Neural crest cell (in vitro differentiated cells): Measurements from ENCODE around the gene ADSS1. TPM values are rescaled to one million over a fixed set of nuclear protein-coding genes. Genes with fewer than 3 reads are reported as not detected.

ENCODE experiments used
- DNase-seq: peaks from one replicate; pipeline ENCODE4 v3.0.0; 2021; ENCODE audit warnings: low read depth, mixed read lengths, low spot score
- H3K27ac Mint-ChIP-seq: one replicate; pipeline ENCODE4 v1.8.0; 2021; ENCODE audit warnings: mild to moderate bottlenecking, mixed read lengths; ENCODE audit not compliant: unreplicated experiment
- H3K27me3 Mint-ChIP-seq: 2 replicates; pipeline ENCODE4 v1.8.0; 2021; ENCODE audit warnings: low read depth, mild to moderate bottlenecking, mixed read lengths
- H3K36me3 Mint-ChIP-seq: 2 replicates; pipeline ENCODE4 v1.8.0; 2021; ENCODE audit warnings: low read depth, mild to moderate bottlenecking, mixed read lengths
- H3K4me1 Mint-ChIP-seq: 2 replicates; pipeline ENCODE4 v1.8.0; 2021; ENCODE audit warnings: mixed read lengths
- H3K4me3 Mint-ChIP-seq: one replicate; pipeline ENCODE4 v1.8.0; 2021; ENCODE audit warnings: mild to moderate bottlenecking, mixed read lengths
- H3K9me3 Mint-ChIP-seq: 2 replicates; pipeline ENCODE4 v1.8.0; 2021; ENCODE audit warnings: mixed read lengths
- total RNA-seq: library from RNA; stranded (reverse); gene quantifications from 2 replicates; pipeline ENCODE4 v1.2.1, GENCODE V29; 2021
- TF ChIP-seq, protein P1 (sequence below): fragments of 200-600 bp; sonication (generic); conservative IDR thresholded peaks from 2 replicates; pipeline ENCODE4 v1.5.0; 2021; ENCODE audit warnings: antibody characterized with exemption, mild to moderate bottlenecking

ADSS1 gene
- total RNA-seq, 1 donor from 2014 or later = 5.0 TPM

GRCh38 chr14:104778694-104779331, 54.8 kb downstream of the ADSS1 start:
- DNase-seq = no peak
- Mint-ChIP-seq H3K27ac (no peak overlapping the region), H3K4me3 (no peak overlapping the region), H3K9me3 (no peaks in the 10 kb centered on the region), H3K36me3 (no peaks in the 10 kb centered on the region), H3K4me1 (peaks cover 8% of the 10 kb centered on the region), H3K27me3 (no peaks in the 10 kb centered on the region)
- TF ChIP-seq, protein P1, sequence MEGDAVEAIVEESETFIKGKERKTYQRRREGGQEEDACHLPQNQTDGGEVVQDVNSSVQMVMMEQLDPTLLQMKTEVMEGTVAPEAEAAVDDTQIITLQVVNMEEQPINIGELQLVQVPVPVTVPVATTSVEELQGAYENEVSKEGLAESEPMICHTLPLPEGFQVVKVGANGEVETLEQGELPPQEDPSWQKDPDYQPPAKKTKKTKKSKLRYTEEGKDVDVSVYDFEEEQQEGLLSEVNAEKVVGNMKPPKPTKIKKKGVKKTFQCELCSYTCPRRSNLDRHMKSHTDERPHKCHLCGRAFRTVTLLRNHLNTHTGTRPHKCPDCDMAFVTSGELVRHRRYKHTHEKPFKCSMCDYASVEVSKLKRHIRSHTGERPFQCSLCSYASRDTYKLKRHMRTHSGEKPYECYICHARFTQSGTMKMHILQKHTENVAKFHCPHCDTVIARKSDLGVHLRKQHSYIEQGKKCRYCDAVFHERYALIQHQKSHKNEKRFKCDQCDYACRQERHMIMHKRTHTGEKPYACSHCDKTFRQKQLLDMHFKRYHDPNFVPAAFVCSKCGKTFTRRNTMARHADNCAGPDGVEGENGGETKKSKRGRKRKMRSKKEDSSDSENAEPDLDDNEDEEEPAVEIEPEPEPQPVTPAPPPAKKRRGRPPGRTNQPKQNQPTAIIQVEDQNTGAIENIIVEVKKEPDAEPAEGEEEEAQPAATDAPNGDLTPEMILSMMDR = no peak

DNA sequence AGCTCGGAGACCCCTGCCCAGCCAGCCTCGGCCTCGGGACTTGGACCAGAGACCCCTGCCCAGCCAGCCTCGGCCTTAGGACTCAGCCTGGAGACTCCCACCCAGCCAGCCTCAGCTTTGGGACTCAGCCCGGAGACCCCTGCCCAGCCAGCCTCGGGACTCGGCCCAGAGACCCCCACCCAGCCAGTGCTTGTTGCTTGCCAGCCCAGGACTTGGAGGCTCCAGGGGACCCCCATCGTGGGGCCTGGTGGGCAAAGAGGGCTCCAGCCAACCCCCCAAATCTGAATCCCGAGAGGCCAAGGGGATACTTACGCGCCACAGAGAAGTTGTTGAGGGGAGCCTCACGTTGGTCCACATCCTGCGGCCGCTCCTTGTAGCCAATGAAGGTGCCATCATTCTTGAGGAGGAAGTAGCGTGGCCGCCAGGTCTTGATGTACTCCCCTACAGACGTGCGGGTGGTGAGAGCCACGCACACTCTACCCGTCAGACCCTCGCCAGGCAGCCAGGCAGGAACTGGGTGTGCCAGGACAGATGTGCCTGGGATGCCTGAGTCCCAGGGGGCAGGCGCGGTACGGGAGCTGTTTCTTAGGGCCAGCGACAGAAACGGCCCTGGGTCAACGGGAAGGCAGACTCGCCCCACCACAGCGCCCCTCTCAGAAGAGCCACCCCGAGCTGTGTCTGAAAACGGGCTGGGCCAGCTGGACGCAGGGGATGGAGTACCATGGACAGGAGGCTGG, 55.9 kb downstream of the ADSS1 start:
- no peaks in the 10 kb centered on the region for H3K27me3 Mint-ChIP-seq
- H3K9me3 Mint-ChIP-seq = no peaks in the 10 kb centered on the region
- no peak overlapping the region for H3K27ac Mint-ChIP-seq
- TF ChIP-seq, protein P1 = no peak
- H3K4me3 Mint-ChIP-seq = no peak overlapping the region
- DNase-seq = no peak
- no peaks in the 10 kb centered on the region for H3K36me3 Mint-ChIP-seq
- peaks cover 8% of the 10 kb centered on the region for H3K4me1 Mint-ChIP-seq

DNA sequence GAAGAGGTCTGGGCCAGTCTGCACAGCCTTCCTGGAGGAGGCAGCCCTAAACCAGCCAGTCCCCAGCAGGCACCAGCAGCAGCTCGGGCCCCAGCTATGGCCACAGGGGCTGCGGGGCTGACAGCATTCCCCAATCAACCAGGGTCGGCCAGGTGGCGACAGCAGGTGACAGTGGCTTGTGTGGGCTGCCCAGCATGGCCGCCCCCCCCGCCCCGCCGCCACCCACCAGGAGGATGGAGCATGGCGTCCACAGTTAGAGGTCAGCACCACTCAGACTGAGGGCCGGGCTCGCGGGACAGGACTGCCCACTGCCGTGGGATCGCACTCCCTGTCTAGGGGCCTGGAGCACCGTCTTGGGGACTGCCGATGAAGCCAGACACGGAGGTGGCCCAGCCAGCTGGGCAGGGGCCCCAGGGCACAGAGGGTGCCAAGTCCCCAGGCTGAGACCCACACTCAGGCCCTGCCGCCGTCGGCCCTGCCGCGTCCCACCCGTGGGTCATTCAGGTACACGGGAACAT, 56.5 kb downstream of the ADSS1 start:
- H3K4me1 Mint-ChIP-seq = peaks cover 8% of the 10 kb centered on the region
- DNase-seq = no peak
- TF ChIP-seq, protein P1 = no peak
- H3K27ac Mint-ChIP-seq = peak overlapping the region; percentile 36
- H3K36me3 Mint-ChIP-seq = no peaks in the 10 kb centered on the region
- H3K27me3 Mint-ChIP-seq = no peaks in the 10 kb centered on the region
- no peaks in the 10 kb centered on the region for H3K9me3 Mint-ChIP-seq
- H3K4me3 Mint-ChIP-seq = no peak overlapping the region

GRCh38 chr14:104781271-104782077, 57.4 kb downstream of the ADSS1 start:
- no peak overlapping the region for H3K27ac Mint-ChIP-seq
- H3K36me3 Mint-ChIP-seq = no peaks in the 10 kb centered on the region
- no peaks in the 10 kb centered on the region for H3K9me3 Mint-ChIP-seq
- H3K4me3 Mint-ChIP-seq = no peak overlapping the region
- DNase-seq = no peak
- H3K4me1 Mint-ChIP-seq = peaks cover 8% of the 10 kb centered on the region
- TF ChIP-seq, protein P1 = no peak
- no peaks in the 10 kb centered on the region for H3K27me3 Mint-ChIP-seq

- Mint-ChIP-seq H3K27ac (peak overlapping the region; percentile 35), H3K4me3 (no peak overlapping the region), H3K4me1 (peaks cover 3% of the 10 kb centered on the region), H3K27me3 (no peaks in the 10 kb centered on the region), H3K36me3 (no peaks in the 10 kb centered on the region), H3K9me3 (no peaks in the 10 kb centered on the region)
- TF ChIP-seq, protein P1 = no peak
- no peak for DNase-seq
Observed at GRCh38 chr14:104782086-104782807, 58.2 kb downstream of the ADSS1 start.
